Measurements from ENCODE around the gene HCAR2.
"Not testable (repeated sequence)": the region's sequence is repeated elsewhere in the genome, so short reads cannot be mapped to it uniquely, and the experiment has no call there.

GRCh38 chr12:122653291-122653690 lies 49.9 kb downstream of the HCAR2 start:
- TF ChIP-seq CTCF (IDR thresholded peaks at IDR 0.05); POLR2A (IDR thresholded peaks at IDR 0.05); POLR2AphosphoS5 (IDR thresholded peaks at IDR 0.05; ENCODE audit: insufficient read depth in 1 of 2, low read depth in 1 of 2): not testable (repeated sequence)

Measured in vagina (tissue), 2 donors.